ENCODE measurements around the gene ARHGAP33.
A peak's percentile ranks its signal among the peaks of the same experiment; 100 is the strongest.

Gene ARHGAP33

DNA sequence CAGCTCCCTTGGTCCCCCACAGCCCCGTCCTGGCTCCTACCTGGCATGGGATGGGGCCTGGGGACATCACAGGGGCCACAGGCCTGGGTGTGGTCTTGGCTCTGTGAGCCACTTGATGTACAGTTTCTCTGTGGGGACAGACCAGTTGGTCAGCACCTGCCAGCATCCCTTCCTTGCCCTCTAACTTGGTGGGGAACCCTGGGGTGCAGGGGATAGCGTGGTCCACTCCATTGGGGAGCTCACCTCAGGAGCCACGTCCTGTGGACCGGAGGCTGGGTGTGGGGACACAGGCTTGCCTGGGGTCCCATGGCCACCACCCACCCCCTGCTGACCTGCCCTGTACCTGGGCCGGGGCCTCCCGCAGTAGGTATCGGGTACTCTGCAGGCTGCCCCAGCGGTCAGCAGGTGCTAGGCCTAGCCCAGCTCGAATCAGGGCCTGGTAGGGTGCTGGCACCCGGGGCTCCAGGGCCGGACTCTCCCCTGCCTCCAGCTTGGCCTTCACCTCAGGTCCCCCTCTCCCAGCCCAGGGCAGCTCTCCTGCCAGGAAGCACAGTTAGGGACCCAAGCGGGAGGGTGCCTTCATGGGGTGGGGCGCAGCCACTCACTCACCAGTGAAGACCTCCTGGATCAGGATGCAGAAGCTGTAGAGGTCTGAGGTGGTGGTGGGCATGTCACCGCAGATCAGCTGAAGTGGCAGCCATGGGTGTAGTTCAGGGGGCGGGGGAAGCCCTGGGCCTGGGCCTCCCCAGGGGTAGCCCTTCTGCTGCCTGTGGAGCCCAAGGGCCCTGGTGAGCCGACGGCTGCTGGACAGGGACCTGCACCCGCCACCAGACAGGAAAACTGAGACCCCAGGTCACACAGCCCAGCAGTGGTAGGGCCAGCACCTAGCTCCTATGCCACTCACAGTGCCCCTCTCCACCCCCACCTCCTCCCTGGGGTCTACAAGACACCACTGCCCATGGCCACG, 14.9 kb downstream of the ARHGAP33 start:
- Histone ChIP-seq H3K27me3 (no peaks in the 10 kb centered on the region), H3K9me3 (no peaks in the 10 kb centered on the region)
- TF ChIP-seq, protein P1, sequence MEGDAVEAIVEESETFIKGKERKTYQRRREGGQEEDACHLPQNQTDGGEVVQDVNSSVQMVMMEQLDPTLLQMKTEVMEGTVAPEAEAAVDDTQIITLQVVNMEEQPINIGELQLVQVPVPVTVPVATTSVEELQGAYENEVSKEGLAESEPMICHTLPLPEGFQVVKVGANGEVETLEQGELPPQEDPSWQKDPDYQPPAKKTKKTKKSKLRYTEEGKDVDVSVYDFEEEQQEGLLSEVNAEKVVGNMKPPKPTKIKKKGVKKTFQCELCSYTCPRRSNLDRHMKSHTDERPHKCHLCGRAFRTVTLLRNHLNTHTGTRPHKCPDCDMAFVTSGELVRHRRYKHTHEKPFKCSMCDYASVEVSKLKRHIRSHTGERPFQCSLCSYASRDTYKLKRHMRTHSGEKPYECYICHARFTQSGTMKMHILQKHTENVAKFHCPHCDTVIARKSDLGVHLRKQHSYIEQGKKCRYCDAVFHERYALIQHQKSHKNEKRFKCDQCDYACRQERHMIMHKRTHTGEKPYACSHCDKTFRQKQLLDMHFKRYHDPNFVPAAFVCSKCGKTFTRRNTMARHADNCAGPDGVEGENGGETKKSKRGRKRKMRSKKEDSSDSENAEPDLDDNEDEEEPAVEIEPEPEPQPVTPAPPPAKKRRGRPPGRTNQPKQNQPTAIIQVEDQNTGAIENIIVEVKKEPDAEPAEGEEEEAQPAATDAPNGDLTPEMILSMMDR (IDR thresholded peaks at IDR 0.05; ENCODE audit: low read depth, low read length) = no peak

DNA sequence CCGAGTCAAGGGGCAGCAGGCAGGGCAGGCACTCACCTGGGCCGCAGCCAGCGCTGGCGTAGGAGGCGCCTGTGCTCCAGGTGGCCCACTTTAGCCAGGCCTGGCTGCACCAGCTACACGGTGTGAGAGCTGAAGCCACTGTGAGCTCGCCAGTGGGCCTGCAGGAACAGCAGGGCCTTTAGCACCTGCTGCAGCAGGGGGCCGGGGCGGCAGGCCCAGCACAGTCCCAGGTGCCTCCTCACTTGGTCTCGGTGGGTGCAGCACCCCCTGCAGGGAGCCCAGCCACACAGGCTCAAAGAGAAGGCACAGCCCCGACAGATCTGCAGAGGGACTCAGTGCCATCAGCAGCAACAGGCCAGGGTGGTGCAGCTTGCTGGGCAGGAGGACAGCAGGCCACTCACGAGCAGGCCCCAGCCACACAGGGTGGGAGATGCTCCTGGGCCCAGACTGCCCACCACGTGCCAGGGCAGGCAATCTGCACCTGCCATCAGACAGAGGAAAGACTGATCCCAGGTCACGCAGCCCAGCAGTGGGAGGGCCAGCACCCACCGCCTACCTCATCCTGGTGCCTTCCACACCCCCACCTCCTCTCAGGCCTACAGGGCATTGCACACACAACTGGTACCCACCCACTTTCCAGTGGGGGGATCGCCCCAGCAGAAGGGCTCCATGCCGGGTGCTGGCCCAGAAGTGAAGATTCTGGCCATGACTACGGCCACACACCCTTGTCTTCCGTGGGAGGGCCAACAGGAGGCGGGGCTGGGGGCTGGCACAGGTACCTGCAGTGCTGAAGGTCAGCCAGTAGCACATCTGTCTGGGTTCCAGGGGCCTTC, 15.8 kb downstream of the ARHGAP33 start:
- H3K9me3 ChIP-seq = no peaks in the 10 kb centered on the region
- no peak for DNase-seq
- no peak overlapping the region for H3K4me3 ChIP-seq (ENCODE audit: low read depth, low read length)
- no peaks in the 10 kb centered on the region for H3K36me3 ChIP-seq
- H3K27me3 ChIP-seq = no peaks in the 10 kb centered on the region
- TF ChIP-seq, protein P1 (IDR thresholded peaks at IDR 0.05; ENCODE audit: low read depth, low read length) = peak; percentile 16
- no peaks in the 10 kb centered on the region for H3K4me1 ChIP-seq

More for the DNA sequence above, 14.9 kb downstream of the ARHGAP33 start:
- DNase-seq = no peak
- H3K4me3 ChIP-seq (ENCODE audit: low read depth, low read length) = no peak overlapping the region
- no peaks in the 10 kb centered on the region for H3K4me1 ChIP-seq
- no peaks in the 10 kb centered on the region for H3K36me3 ChIP-seq

DNA sequence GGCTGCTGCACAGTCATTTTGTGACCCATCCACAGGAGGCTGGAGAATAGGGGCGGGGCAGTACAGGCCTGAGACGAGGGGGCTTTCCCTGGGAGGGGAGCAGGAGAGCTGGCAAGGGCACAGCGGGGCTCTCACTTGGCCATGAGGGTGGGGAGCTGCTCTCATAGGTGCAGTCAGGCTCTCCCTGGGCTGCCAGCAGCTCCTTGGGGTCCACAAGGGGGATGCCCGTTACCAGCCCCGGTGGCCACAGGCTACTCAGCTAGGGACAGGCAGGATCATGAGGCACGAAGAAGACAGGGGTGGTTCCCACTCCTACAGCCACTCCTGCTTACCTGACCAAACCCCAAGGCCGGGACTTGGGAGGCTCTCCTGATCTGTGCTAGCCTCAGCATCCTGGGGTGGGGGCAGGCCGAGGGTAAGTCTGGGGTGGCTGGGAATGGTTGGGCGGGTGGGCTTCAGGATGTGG, 16.5 kb downstream of the ARHGAP33 start:
- no peaks in the 10 kb centered on the region for H3K9me3 ChIP-seq
- no peaks in the 10 kb centered on the region for H3K4me1 ChIP-seq
- DNase-seq = no peak
- H3K4me3 ChIP-seq (ENCODE audit: low read depth, low read length) = no peak overlapping the region
- H3K27me3 ChIP-seq = no peaks in the 10 kb centered on the region
- TF ChIP-seq, protein P1 (IDR thresholded peaks at IDR 0.05; ENCODE audit: low read depth, low read length) = no peak
- no peaks in the 10 kb centered on the region for H3K36me3 ChIP-seq

DNA sequence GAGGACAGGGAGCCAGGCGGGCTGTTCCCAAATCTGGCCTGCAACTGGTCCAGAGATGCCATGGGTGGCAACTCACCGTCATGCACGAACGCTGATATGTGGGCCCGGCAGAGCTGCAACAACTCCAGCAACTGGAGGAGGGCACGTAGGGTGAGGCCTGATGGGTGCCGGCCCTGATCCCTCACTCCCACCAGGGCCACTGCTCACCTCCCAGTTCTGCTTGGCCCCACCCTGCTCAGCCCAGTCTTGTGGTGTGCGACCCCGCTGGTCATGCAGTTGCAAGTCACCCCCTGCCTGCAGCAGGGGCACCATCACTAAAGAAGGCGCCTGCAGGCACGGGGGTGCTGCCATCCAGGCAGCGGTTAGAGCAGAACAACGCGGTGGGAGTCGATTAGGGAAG, 16.9 kb downstream of the ARHGAP33 start:
- Histone ChIP-seq H3K9me3 (no peaks in the 10 kb centered on the region), H3K36me3 (no peaks in the 10 kb centered on the region), H3K27me3 (no peaks in the 10 kb centered on the region), H3K4me1 (no peaks in the 10 kb centered on the region), H3K4me3 (ENCODE audit: low read depth, low read length) (no peak overlapping the region)
- no peak for DNase-seq
- TF ChIP-seq, protein P1 (IDR thresholded peaks at IDR 0.05; ENCODE audit: low read depth, low read length) = no peak

DNA sequence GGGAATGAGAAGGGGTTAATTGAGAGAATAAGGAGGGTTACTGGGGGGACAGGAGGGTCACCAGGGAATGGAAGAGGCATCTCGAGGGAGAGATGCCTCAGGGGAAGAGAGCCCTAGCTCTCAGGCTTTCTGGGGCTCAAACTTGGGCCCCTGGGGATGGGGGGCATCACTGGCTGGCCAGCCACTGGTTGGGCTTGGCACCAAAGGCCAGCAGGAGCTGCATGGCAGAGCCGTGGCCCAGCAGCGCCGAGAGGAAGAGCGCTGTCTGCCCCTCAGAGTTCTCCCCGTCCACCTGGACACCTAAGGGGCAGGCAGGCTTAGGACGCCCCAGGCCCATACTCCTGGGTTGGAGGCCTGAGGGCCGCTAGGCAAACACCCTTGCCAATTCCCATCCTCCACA, 17.5 kb downstream of the ARHGAP33 start:
- Histone ChIP-seq H3K4me1 (no peaks in the 10 kb centered on the region), H3K9me3 (no peaks in the 10 kb centered on the region), H3K27me3 (no peaks in the 10 kb centered on the region), H3K4me3 (ENCODE audit: low read depth, low read length) (no peak overlapping the region), H3K36me3 (no peaks in the 10 kb centered on the region)
- TF ChIP-seq, protein P1 (IDR thresholded peaks at IDR 0.05; ENCODE audit: low read depth, low read length) = no peak
- DNase-seq = no peak

Measured in BE2C (cell line).